Ovary (tissue), 9 donors: ENCODE results near the gene ICE1. TPM values are rescaled to one million over a fixed set of nuclear protein-coding genes. Genes with fewer than 3 reads are reported as not detected.
"Not testable (repeated sequence)": the region's sequence is repeated elsewhere in the genome, so short reads cannot be mapped to it uniquely, and the experiment has no call there.

Source experiments
- DNase-seq, 5 donors: peaks; one replicate each; pipeline ENCODE4 v3.0.0-alpha.2; 2019 to 2020
- H3K27ac ChIP-seq, 2 donors: fragments of 200-600 bp; one replicate each; pipeline versions ENCODE4 v1.5.1 to v1.8.0; 2019 to 2022
- H3K27me3 ChIP-seq: fragments of 200-600 bp; one replicate; pipeline ENCODE4 v1.8.0; 2022
- H3K36me3 ChIP-seq: fragments of 200-600 bp; sonication (generic); one replicate; pipeline ENCODE4 v1.5.1; 2019
- H3K4me1 ChIP-seq: one replicate; pipeline ENCODE4 v1.8.1; 2013; ENCODE audit warnings: mild to moderate bottlenecking, moderate library complexity; ENCODE audit not compliant: insufficient read depth
- H3K4me3 ChIP-seq: fragments of 200-600 bp; sonication (generic); one replicate; pipeline ENCODE4 v1.5.1; 2017
- H3K9me3 ChIP-seq, 2 donors: fragments of 200-600 bp in 1 of 2; sonication (generic) in 1 of 2; one replicate each; pipeline versions ENCODE4 v1.5.1 to v1.8.1; 2013 to 2019; ENCODE audit warnings: mild to moderate bottlenecking in 1 of 2, moderate library complexity in 1 of 2
- EP300 ChIP-seq: sonication (generic); formaldehyde crosslinking; IDR thresholded peaks from one replicate; pipeline ENCODE4 v1.6.1; 2017; ENCODE audit warnings: antibody characterized with exemption
- POLR2A ChIP-seq: fragments of 450-650 bp; IDR thresholded peaks from one replicate; pipeline ENCODE4 v1.6.1; 2017; ENCODE audit warnings: antibody characterized with exemption, mild to moderate bottlenecking, moderate library complexity
- WGBS, 3 donors: extraction: QIAGEN DNeasy Blood & Tissue Kit in 1 of 3; methylation state at CpG; one replicate each; pipeline versions ENCODE4 v1.1.5 to v1.1.7; 2013 to 2017; 5-methylcytosine and 5-hydroxymethylcytosine counted together
- intact Hi-C, 4 donors: fragments of 100-400 bp; cut with DNase I; formaldehyde crosslinking; loops; one replicate each; pipeline versions ENCODE4 v1.11.0 to v1.15.1; 2022 to 2023
- polyA plus RNA-seq, 2 donors: library from polyadenylated mRNA; stranded (reverse); fragments of 200-250 nt in 1 of 2; fragments of 350-450 nt in 1 of 2; fragmentation: Illumina TruSeq in 1 of 2; extraction: RNeasy Lipid Tissue Mini Kit (QIAGEN cat#74804) in 1 of 2; gene quantifications; one replicate each; pipeline ENCODE4 v1.2.3, GENCODE V29; 2013 to 2014
- total RNA-seq, 7 donors: library from RNA; depleted of rRNA in 2 of 7; stranded (reverse); fragments of >200 nt in 2 of 7; fragmentation: NEBNext Ultra II Directional in 3 of 7; extraction: Animal tissue kit (Norgen Biotek cat#: 25700) in 3 of 7; gene quantifications; one replicate each; pipeline versions ENCODE4 v1.1.0 to v1.2.4, GENCODE V29; 2016 to 2023
- TF ChIP-seq, protein P1 (sequence below), 3 donors: fragments of 450-650 bp in 2 of 3; fragments of 200-600 bp in 1 of 3; IDR thresholded peaks; one replicate each; pipeline versions ENCODE4 v1.5.1 to v1.8.0; 2016 to 2022; ENCODE audit warnings: antibody characterized with exemption in 3 of 3, mild to moderate bottlenecking in 1 of 3
- donor health status: DM: no; HTN: no; CAD: no; lungs with moderate emphysema.
- donor health status: DM: no; HTN: no; CAD: no.
- donor health status: Bipolar disorder and iron deficiency.
- donor health status: DM: yes; HTN: yes; CAD: no.
- donor health status: DM: no; HTN: no; CAD: no.
- donor health status: DM: yes; HTN: yes; CAD: no.

ICE1 gene
- total and polyA plus RNA-seq, 9 donors = 10.7 to 38.0 (median 30.5) TPM

GRCh38 chr5:5512543-5512942, 90.1 kb downstream of the ICE1 start:
- Histone ChIP-seq H3K36me3 (no peaks in the 10 kb centered on the region), H3K4me3 (no peak overlapping the region), H3K27ac (no peak overlapping the region), H3K9me3 (no peaks in the 10 kb centered on the region), H3K4me1 (no peaks in the 10 kb centered on the region), H3K27me3 (no peaks in the 10 kb centered on the region)
- intact Hi-C loops = no loop called here
- TF ChIP-seq, protein P1, sequence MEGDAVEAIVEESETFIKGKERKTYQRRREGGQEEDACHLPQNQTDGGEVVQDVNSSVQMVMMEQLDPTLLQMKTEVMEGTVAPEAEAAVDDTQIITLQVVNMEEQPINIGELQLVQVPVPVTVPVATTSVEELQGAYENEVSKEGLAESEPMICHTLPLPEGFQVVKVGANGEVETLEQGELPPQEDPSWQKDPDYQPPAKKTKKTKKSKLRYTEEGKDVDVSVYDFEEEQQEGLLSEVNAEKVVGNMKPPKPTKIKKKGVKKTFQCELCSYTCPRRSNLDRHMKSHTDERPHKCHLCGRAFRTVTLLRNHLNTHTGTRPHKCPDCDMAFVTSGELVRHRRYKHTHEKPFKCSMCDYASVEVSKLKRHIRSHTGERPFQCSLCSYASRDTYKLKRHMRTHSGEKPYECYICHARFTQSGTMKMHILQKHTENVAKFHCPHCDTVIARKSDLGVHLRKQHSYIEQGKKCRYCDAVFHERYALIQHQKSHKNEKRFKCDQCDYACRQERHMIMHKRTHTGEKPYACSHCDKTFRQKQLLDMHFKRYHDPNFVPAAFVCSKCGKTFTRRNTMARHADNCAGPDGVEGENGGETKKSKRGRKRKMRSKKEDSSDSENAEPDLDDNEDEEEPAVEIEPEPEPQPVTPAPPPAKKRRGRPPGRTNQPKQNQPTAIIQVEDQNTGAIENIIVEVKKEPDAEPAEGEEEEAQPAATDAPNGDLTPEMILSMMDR (IDR thresholded peaks at IDR 0.05) = no peak
- TF ChIP-seq EP300 (no peak), POLR2A (no peak)
- WGBS, 3 donors = 14 to 25% (median 17%) methylated on average over 4 of the region's 4 CpGs
- DNase-seq = no peak

GRCh38 chr5:5520622-5521021, 98.1 kb downstream of the ICE1 start:
- H3K27ac ChIP-seq, H3K9me3 ChIP-seq, H3K4me1 ChIP-seq, intact Hi-C loops, H3K4me3 ChIP-seq, H3K27me3 ChIP-seq, H3K36me3 ChIP-seq, DNase-seq: not testable (repeated sequence)
- WGBS, 3 donors = 94 to 100% (median 95%) methylated on average over 2 to 4 of the region's 4 CpGs

- Histone ChIP-seq H3K27ac (no peak overlapping the region), H3K27me3 (no peaks in the 10 kb centered on the region), H3K4me3 (no peak overlapping the region), H3K36me3 (no peaks in the 10 kb centered on the region), H3K9me3 (no peaks in the 10 kb centered on the region), H3K4me1 (no peaks in the 10 kb centered on the region)
- WGBS, 3 donors = 76 to 90% (median 77%) methylated on average over 7 to 8 of the region's 8 CpGs
- intact Hi-C loops = no loop called here
- TF ChIP-seq POLR2A = no peak
- TF ChIP-seq, protein P1 (IDR thresholded peaks at IDR 0.05) = no peak
- TF ChIP-seq EP300 = no peak
- DNase-seq = no peak
Observed at GRCh38 chr5:5521029-5521428, 98.6 kb downstream of the ICE1 start.

DNA sequence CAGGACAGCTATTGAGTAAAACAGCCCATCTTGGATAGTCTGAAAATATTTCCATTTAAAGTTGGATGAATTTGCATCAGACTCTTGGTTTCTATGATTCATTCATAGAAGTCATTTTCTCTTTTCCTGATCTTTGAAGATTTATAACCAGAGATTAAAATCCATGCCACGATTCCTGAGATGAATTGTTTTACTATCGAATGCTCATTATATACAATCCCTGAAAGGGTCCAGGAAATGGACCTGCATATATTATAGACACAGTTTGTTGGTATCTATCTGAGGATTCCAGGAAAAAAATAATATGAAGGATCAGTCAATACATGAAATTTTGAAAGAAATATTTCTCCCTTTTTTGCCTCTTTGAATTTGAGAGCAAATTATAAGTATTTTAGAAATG, 99.0 kb downstream of the ICE1 start:
- Histone ChIP-seq H3K36me3 (no peaks in the 10 kb centered on the region), H3K4me1 (no peaks in the 10 kb centered on the region), H3K4me3 (no peak overlapping the region), H3K9me3 (no peaks in the 10 kb centered on the region), H3K27me3 (no peaks in the 10 kb centered on the region), H3K27ac (no peak overlapping the region)
- 82 to 90% (median 88%) methylated on average over 2 of the region's 2 CpGs for WGBS, 3 donors
- TF ChIP-seq, protein P1 (IDR thresholded peaks at IDR 0.05) = no peak
- TF ChIP-seq POLR2A (no peak), EP300 (no peak)
- intact Hi-C loops = no loop called here
- no peak for DNase-seq

- DNase-seq = no peak
- no peaks in the 10 kb centered on the region for H3K27me3 ChIP-seq
- H3K4me3 ChIP-seq = no peak overlapping the region
- TF ChIP-seq EP300 = no peak
- TF ChIP-seq, protein P1 (IDR thresholded peaks at IDR 0.05) = no peak
- TF ChIP-seq POLR2A = no peak
- H3K9me3 ChIP-seq = no peaks in the 10 kb centered on the region
- H3K36me3 ChIP-seq = no peaks in the 10 kb centered on the region
- intact Hi-C loops = no loop called here
- H3K27ac ChIP-seq = no peak overlapping the region
- no peaks in the 10 kb centered on the region for H3K4me1 ChIP-seq
- WGBS, 3 donors = 64 to 81% (median 66%) methylated on average over 2 of the region's 2 CpGs
Observed at GRCh38 chr5:5522336-5522735, 99.9 kb downstream of the ICE1 start.
